Naive thymus-derived CD4-positive, alpha-beta T cell (primary cell): Measurements from ENCODE around the gene MALL. TPM values are rescaled to one million over a fixed set of nuclear protein-coding genes. Genes with fewer than 3 reads are reported as not detected.
A peak's percentile ranks its signal among the peaks of the same experiment; 100 is the strongest.

Source experiments
- ATAC-seq: fragments of 150-1000 bp; cut with Tn5 transposase; 2 replicates; pipeline ENCODE4 v1.10.0; 2021; ENCODE audit warnings: mild to moderate bottlenecking, moderate library complexity
- CTCF ChIA-PET: fragments of 350-600 bp; sonication (Branson Sonifier 250); formaldehyde crosslinking; loops from one replicate; lab custom pipeline; 2021; ENCODE audit warnings: antibody characterized with exemption; lab: Charles Lee
- POLR2A ChIA-PET: fragments of 350-600 bp; sonication (Branson Sonifier 250); formaldehyde crosslinking; loops from one replicate; lab custom pipeline; 2021; ENCODE audit warnings: antibody characterized with exemption, inconsistent platforms; lab: Charles Lee
- DNase-seq, 9 donors: peaks; one replicate each; pipeline versions ENCODE4 v3.0.0 to v3.0.0-alpha.2; 2020 to 2022; ENCODE audit warnings: mixed read lengths in 1 of 9
- H3K27ac ChIP-seq: one replicate; pipeline ENCODE4 v1.7.0; 2013; ENCODE audit warnings: mild to moderate bottlenecking, low read depth, low read length, moderate library complexity
- H3K27me3 ChIP-seq, 2 donors: one replicate each; pipeline ENCODE4 v1.7.0; 2013; ENCODE audit warnings: low read length in 2 of 2, mild to moderate bottlenecking in 2 of 2, moderate library complexity in 2 of 2; ENCODE audit not compliant: control insufficient read depth in 2 of 2, insufficient read depth in 2 of 2
- H3K36me3 ChIP-seq, 3 experiments: 1 replicate in 2 of 3; 2 replicates in 1 of 3; pipeline ENCODE4 v1.7.0; 2013; ENCODE audit warnings: low read length in 3 of 3, mild to moderate bottlenecking in 3 of 3, moderate library complexity in 1 of 3; ENCODE audit not compliant: insufficient read depth in 3 of 3, control insufficient read depth in 2 of 3
- H3K4me1 ChIP-seq, 2 donors: one replicate each; pipeline ENCODE4 v1.7.0; 2013; ENCODE audit warnings: low read length in 2 of 2, mild to moderate bottlenecking in 2 of 2, moderate library complexity in 1 of 2; ENCODE audit not compliant: control insufficient read depth in 2 of 2, insufficient read depth in 2 of 2
- H3K4me3 ChIP-seq: 2 replicates; pipeline ENCODE4 v1.7.0; 2013; ENCODE audit warnings: mild to moderate bottlenecking, low read length
- H3K9me3 ChIP-seq, 3 experiments: 1 replicate in 2 of 3; 2 replicates in 1 of 3; pipeline ENCODE4 v1.7.0; 2013; ENCODE audit warnings: low read length in 3 of 3; ENCODE audit not compliant: control insufficient read depth in 2 of 3
- H3K27ac Mint-ChIP-seq, 9 donors: one replicate each; pipeline ENCODE4 v1.8.0; 2020 to 2022; ENCODE audit warnings: mixed read lengths in 9 of 9, mild to moderate bottlenecking in 8 of 9, moderate library complexity in 5 of 9, inconsistent platforms in 2 of 9
- H3K27me3 Mint-ChIP-seq, 5 donors: one replicate each; pipeline ENCODE4 v1.8.0; 2021 to 2022; ENCODE audit warnings: mixed read lengths in 5 of 5, mild to moderate bottlenecking in 1 of 5
- H3K36me3 Mint-ChIP-seq, 5 donors: one replicate each; pipeline ENCODE4 v1.8.0; 2020 to 2022; ENCODE audit warnings: mixed read lengths in 5 of 5, mild to moderate bottlenecking in 3 of 5, inconsistent platforms in 1 of 5
- H3K4me1 Mint-ChIP-seq, 7 donors: one replicate each; pipeline ENCODE4 v1.8.0; 2020 to 2022; ENCODE audit warnings: mixed read lengths in 7 of 7, mild to moderate bottlenecking in 3 of 7, inconsistent platforms in 1 of 7
- H3K4me3 Mint-ChIP-seq, 10 donors: one replicate each; pipeline ENCODE4 v1.8.0; 2020 to 2022; ENCODE audit warnings: mild to moderate bottlenecking in 10 of 10, mixed read lengths in 10 of 10, moderate library complexity in 6 of 10, inconsistent platforms in 2 of 10
- H3K9me3 Mint-ChIP-seq, 11 donors: one replicate each; pipeline ENCODE4 v1.8.0; 2020 to 2022; ENCODE audit warnings: mixed read lengths in 11 of 11, mild to moderate bottlenecking in 4 of 11, inconsistent platforms in 1 of 11, moderate library complexity in 1 of 11
- intact Hi-C, 2 donors: fragments of 100-400 bp; cut with micrococcal nuclease; formaldehyde crosslinking; loops; one replicate each; pipeline ENCODE4 v1.15.1; 2023
- polyA plus RNA-seq, 2 donors: library from polyadenylated mRNA; unstranded; fragments of 300-500 nt; fragmentation: Illumina TruSeq; gene quantifications; one replicate each; pipeline ENCODE4 v1.2.3, GENCODE V29; 2021
- total RNA-seq, 6 experiments: library from RNA in 5 of 6; stranded (reverse) in 5 of 6; gene quantifications; 1 replicate in 5 of 6; 2 replicates in 1 of 6; pipeline ENCODE4 v1.2.3 and lab custom pipeline; 2021 to 2026

Gene MALL
- total and polyA plus RNA-seq, 7 experiments from 2014 or later, result 0.46 TPM; not detected in 6

GRCh38 chr2:110121592-110121991, 6.0 kb upstream of the MALL start:
- peaks cover 0 to 1% (median 0%) of the 10 kb centered on the region in 11 donors for H3K9me3 Mint-ChIP-seq
- H3K36me3 ChIP-seq, result no peaks in the 10 kb centered on the region
- H3K4me1 ChIP-seq, result no peaks in the 10 kb centered on the region
- DNase-seq, result no peak
- ChIA-PET CTCF (no interaction called here), POLR2A (no interaction called here)
- H3K27ac ChIP-seq, result no peak overlapping the region
- H3K27me3 Mint-ChIP-seq, result peaks cover 21 to 39% (median 24%) of the 10 kb centered on the region in 5 donors
- H3K27me3 ChIP-seq, result no peaks in the 10 kb centered on the region
- no peak overlapping the region for H3K4me3 ChIP-seq
- H3K4me3 Mint-ChIP-seq, result no peak overlapping the region
- no peak overlapping the region for H3K27ac Mint-ChIP-seq
- H3K4me1 Mint-ChIP-seq, result peaks cover 0 to 8% (median 0%) of the 10 kb centered on the region in 7 donors
- intact Hi-C loops, result no loop called here
- H3K9me3 ChIP-seq, result no peaks in the 10 kb centered on the region
- no peaks in the 10 kb centered on the region for H3K36me3 Mint-ChIP-seq
- no peak for ATAC-seq

GRCh38 chr2:110121052-110121334, 5.4 kb upstream of the MALL start:
- Histone ChIP-seq H3K4me1 (no peaks in the 10 kb centered on the region), H3K9me3 (no peaks in the 10 kb centered on the region), H3K27me3 (no peaks in the 10 kb centered on the region), H3K36me3 (no peaks in the 10 kb centered on the region), H3K4me3 (no peak overlapping the region), H3K27ac (no peak overlapping the region)
- Mint-ChIP-seq H3K9me3 (peaks cover 0 to 2% (median 0%) of the 10 kb centered on the region in 11 donors), H3K36me3 (no peaks in the 10 kb centered on the region), H3K4me1 (peaks cover 0 to 8% (median 0%) of the 10 kb centered on the region in 7 donors), H3K27ac (no peak overlapping the region), H3K4me3 (no peak overlapping the region), H3K27me3 (peaks cover 27 to 42% (median 30%) of the 10 kb centered on the region in 5 donors)
- ChIA-PET POLR2A (no interaction called here), CTCF (no interaction called here)
- ATAC-seq (no peak), DNase-seq (no peak)
- intact Hi-C loops, result no loop called here

- H3K9me3 Mint-ChIP-seq, result peaks cover 0 to 2% (median 0%) of the 10 kb centered on the region in 11 donors
- H3K27ac ChIP-seq, result no peak overlapping the region
- H3K4me1 ChIP-seq, result no peaks in the 10 kb centered on the region
- peaks cover 29 to 46% (median 31%) of the 10 kb centered on the region in 5 donors for H3K27me3 Mint-ChIP-seq
- peaks cover 0 to 8% (median 0%) of the 10 kb centered on the region in 7 donors for H3K4me1 Mint-ChIP-seq
- H3K9me3 ChIP-seq, result no peaks in the 10 kb centered on the region
- intact Hi-C loops, result no loop called here
- ChIA-PET POLR2A (no interaction called here), CTCF (no interaction called here)
- no peak overlapping the region for H3K4me3 Mint-ChIP-seq
- no peak overlapping the region for H3K27ac Mint-ChIP-seq
- DNase-seq (peak in 1 of 9 donors; percentile 3), ATAC-seq (no peak)
- H3K4me3 ChIP-seq, result no peak overlapping the region
- H3K36me3 ChIP-seq, result no peaks in the 10 kb centered on the region
- no peaks in the 10 kb centered on the region for H3K36me3 Mint-ChIP-seq
- H3K27me3 ChIP-seq, result no peaks in the 10 kb centered on the region
Observed at GRCh38 chr2:110120171-110121051, 4.8 kb upstream of the MALL start.

- Mint-ChIP-seq H3K27me3 (peaks cover 52 to 67% (median 57%) of the 10 kb centered on the region in 5 donors), H3K4me3 (no peak overlapping the region), H3K9me3 (peaks cover 0 to 13% (median 5%) of the 10 kb centered on the region in 11 donors), H3K36me3 (peaks cover 0 to 3% (median 0%) of the 10 kb centered on the region in 5 donors), H3K4me1 (peaks cover 0 to 20% (median 4%) of the 10 kb centered on the region in 7 donors), H3K27ac (peak overlapping the region in 1 of 9 donors; percentile 65)
- Histone ChIP-seq H3K4me1 (no peaks in the 10 kb centered on the region), H3K4me3 (no peak overlapping the region), H3K36me3 (no peaks in the 10 kb centered on the region), H3K27ac (no peak overlapping the region), H3K27me3 (no peaks in the 10 kb centered on the region), H3K9me3 (no peaks in the 10 kb centered on the region)
- ChIA-PET POLR2A (no interaction called here), CTCF (no interaction called here)
- intact Hi-C loops, result no loop called here
- DNase-seq, result no peak
- ATAC-seq, result no peak
Observed at GRCh38 chr2:110116033-110116710, 550 bp upstream of the MALL start.

- ATAC-seq (no peak), DNase-seq (no peak)
- H3K4me3 Mint-ChIP-seq, result peak overlapping the region in 2 of 10 donors; percentile 11 to 12
- peaks cover 0 to 23% (median 7%) of the 10 kb centered on the region in 11 donors for H3K9me3 Mint-ChIP-seq
- intact Hi-C loops, result no loop called here
- peaks cover 0 to 20% (median 0%) of the 10 kb centered on the region in 7 donors for H3K4me1 Mint-ChIP-seq
- H3K27me3 Mint-ChIP-seq, result peaks cover 62 to 72% (median 64%) of the 10 kb centered on the region in 5 donors
- no peak overlapping the region for H3K4me3 ChIP-seq
- ChIA-PET CTCF (no interaction called here), POLR2A (no interaction called here)
- no peaks in the 10 kb centered on the region for H3K4me1 ChIP-seq
- no peaks in the 10 kb centered on the region for H3K27me3 ChIP-seq
- H3K9me3 ChIP-seq, result no peaks in the 10 kb centered on the region
- H3K36me3 ChIP-seq, result no peaks in the 10 kb centered on the region
- H3K27ac ChIP-seq, result no peak overlapping the region
- no peak overlapping the region for H3K27ac Mint-ChIP-seq
- H3K36me3 Mint-ChIP-seq, result peaks cover 0 to 8% (median 0%) of the 10 kb centered on the region in 5 donors
Observed at GRCh38 chr2:110114831-110115255, 779 bp downstream of the MALL start.

GRCh38 chr2:110113961-110114591, 1.5 kb downstream of the MALL start:
- intact Hi-C loops, result no loop called here
- Mint-ChIP-seq H3K36me3 (peaks cover 0 to 8% (median 0%) of the 10 kb centered on the region in 5 donors), H3K27me3 (peaks cover 60 to 71% (median 67%) of the 10 kb centered on the region in 5 donors)

More at GRCh38 chr2:110113961-110114591, 1.5 kb downstream of the MALL start:
- no peak for ATAC-seq
- CTCF ChIA-PET, result no interaction called here
- H3K9me3 Mint-ChIP-seq, result peaks cover 0 to 24% (median 7%) of the 10 kb centered on the region in 11 donors
- no peaks in the 10 kb centered on the region for H3K9me3 ChIP-seq
- H3K27me3 ChIP-seq, result no peaks in the 10 kb centered on the region
- H3K4me1 ChIP-seq, result no peaks in the 10 kb centered on the region
- H3K4me1 Mint-ChIP-seq, result peaks cover 0 to 23% (median 0%) of the 10 kb centered on the region in 7 donors
- H3K27ac Mint-ChIP-seq, result no peak overlapping the region
- no peaks in the 10 kb centered on the region for H3K36me3 ChIP-seq
- H3K4me3 Mint-ChIP-seq, result no peak overlapping the region
- DNase-seq, result no peak
- POLR2A ChIA-PET, result no interaction called here
- H3K27ac ChIP-seq, result no peak overlapping the region
- no peak overlapping the region for H3K4me3 ChIP-seq
